Psoas muscle (tissue), 8 donors: ENCODE results near the gene MAP1LC3B. TPM values are rescaled to one million over a fixed set of nuclear protein-coding genes. Genes with fewer than 3 reads are reported as not detected.

Experiments
- ATAC-seq, 4 donors: fragments of 200-7000 bp; cut with Tn5 transposase; one replicate each; pipeline ENCODE4 v1.9.1; 2020; ENCODE audit warnings: moderate library complexity in 3 of 4, mild to moderate bottlenecking in 2 of 4
- DNase-seq, 2 donors: peaks; one replicate each; pipeline ENCODE4 v3.0.0-alpha.2; 2020
- H3K27ac ChIP-seq: fragments of 200-600 bp; one replicate; pipeline ENCODE4 v1.8.0; 2022
- H3K27me3 ChIP-seq, 3 donors: fragments of 200-600 bp in 1 of 3; one replicate each; pipeline versions ENCODE4 v1.6.1 to v1.8.0; 2013 to 2022; ENCODE audit warnings: low read length in 2 of 3, mild to moderate bottlenecking in 2 of 3, moderate library complexity in 1 of 3; ENCODE audit not compliant: insufficient read depth in 3 of 3
- H3K36me3 ChIP-seq, 2 donors: fragments of 200-600 bp in 1 of 2; one replicate each; pipeline versions ENCODE4 v1.6.1 to v1.8.0; 2013 to 2022; ENCODE audit warnings: low read depth in 1 of 2, mild to moderate bottlenecking in 1 of 2, moderate library complexity in 1 of 2; ENCODE audit not compliant: insufficient read depth in 1 of 2
- H3K4me1 ChIP-seq: fragments of 200-600 bp; one replicate; pipeline ENCODE4 v1.8.0; 2022
- H3K4me3 ChIP-seq: fragments of 200-600 bp; one replicate; pipeline ENCODE4 v1.8.0; 2022; ENCODE audit warnings: mild to moderate bottlenecking
- H3K9me3 ChIP-seq: fragments of 200-600 bp; one replicate; pipeline ENCODE4 v1.8.0; 2022
- WGBS, 3 donors: extraction: QIAGEN DNeasy Blood & Tissue Kit; methylation state at CpG; one replicate each; pipeline versions ENCODE4 v1.1.6 to v1.1.7; 2013; 5-methylcytosine and 5-hydroxymethylcytosine counted together
- intact Hi-C, 2 donors: fragments of 100-400 bp; cut with DNase I; formaldehyde crosslinking; loops; one replicate each; pipeline versions ENCODE4 v1.11.0 to v1.14.2; 2022
- polyA plus RNA-seq, 3 donors: library from polyadenylated mRNA; stranded (reverse); fragments of 200-250 nt; gene quantifications; one replicate each; pipeline ENCODE4 v1.2.3, GENCODE V29; 2013
- total RNA-seq, 4 donors: library from RNA; stranded (reverse); fragmentation: NEBNext Ultra II Directional in 2 of 4; extraction: Animal tissue kit (Norgen Biotek cat#: 25700) in 2 of 4; gene quantifications; one replicate each; pipeline versions ENCODE4 v1.2.1 to v1.2.4, GENCODE V29; 2021 to 2023
- TF ChIP-seq, protein P1 (sequence below): fragments of 200-600 bp; IDR thresholded peaks from one replicate; pipeline ENCODE4 v1.8.0; 2022; ENCODE audit warnings: antibody characterized with exemption
- donor health status: healthy with polysubstance abuse.
- donor health status: DM: no; HTN: no; CAD: no; lungs with moderate emphysema.
- donor health status: Bipolar disorder and iron deficiency.
- donor health status: healthy.
- donor health status: DM: yes; HTN: yes; CAD: no.
- donor health status: DM: no; HTN: no; CAD: no.
- donor health status: DM: no; HTN: no; CAD: no.
- donor health status: DM: yes; HTN: yes; CAD: no.

The MAP1LC3B gene
- total and polyA plus RNA-seq, 7 donors = 114 to 189 (median 158) TPM

- H3K36me3 ChIP-seq = peaks cover 0 to 79% of the 10 kb centered on the region in 2 donors
- no peak overlapping the region for H3K4me3 ChIP-seq
- WGBS, 3 donors = 93 to 96% (median 95%) methylated on average over 25 of the region's 25 CpGs
- no peak overlapping the region for H3K27ac ChIP-seq
- ATAC-seq (no peak), DNase-seq (no peak)
- H3K9me3 ChIP-seq = no peaks in the 10 kb centered on the region
- intact Hi-C loops = loop anchor here in 1 of 2 donors (5.0 kb wide), 2 partner anchors 151 to 216 kb away; no protein-coding TSS in a partner anchor
- TF ChIP-seq, protein P1, sequence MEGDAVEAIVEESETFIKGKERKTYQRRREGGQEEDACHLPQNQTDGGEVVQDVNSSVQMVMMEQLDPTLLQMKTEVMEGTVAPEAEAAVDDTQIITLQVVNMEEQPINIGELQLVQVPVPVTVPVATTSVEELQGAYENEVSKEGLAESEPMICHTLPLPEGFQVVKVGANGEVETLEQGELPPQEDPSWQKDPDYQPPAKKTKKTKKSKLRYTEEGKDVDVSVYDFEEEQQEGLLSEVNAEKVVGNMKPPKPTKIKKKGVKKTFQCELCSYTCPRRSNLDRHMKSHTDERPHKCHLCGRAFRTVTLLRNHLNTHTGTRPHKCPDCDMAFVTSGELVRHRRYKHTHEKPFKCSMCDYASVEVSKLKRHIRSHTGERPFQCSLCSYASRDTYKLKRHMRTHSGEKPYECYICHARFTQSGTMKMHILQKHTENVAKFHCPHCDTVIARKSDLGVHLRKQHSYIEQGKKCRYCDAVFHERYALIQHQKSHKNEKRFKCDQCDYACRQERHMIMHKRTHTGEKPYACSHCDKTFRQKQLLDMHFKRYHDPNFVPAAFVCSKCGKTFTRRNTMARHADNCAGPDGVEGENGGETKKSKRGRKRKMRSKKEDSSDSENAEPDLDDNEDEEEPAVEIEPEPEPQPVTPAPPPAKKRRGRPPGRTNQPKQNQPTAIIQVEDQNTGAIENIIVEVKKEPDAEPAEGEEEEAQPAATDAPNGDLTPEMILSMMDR = no peak
- no peaks in the 10 kb centered on the region for H3K27me3 ChIP-seq
- no peaks in the 10 kb centered on the region for H3K4me1 ChIP-seq
Observed at GRCh38 chr16:87421003-87421912, 29.1 kb downstream of the MAP1LC3B start.

- intact Hi-C loops = loop anchor here in 1 of 2 donors (5.0 kb wide), 2 partner anchors 150 to 215 kb away; no protein-coding TSS in a partner anchor
- H3K36me3 ChIP-seq = peaks cover 0 to 71% of the 10 kb centered on the region in 2 donors
- DNase-seq (no peak), ATAC-seq (no peak)
- no peaks in the 10 kb centered on the region for H3K9me3 ChIP-seq
- no peaks in the 10 kb centered on the region for H3K27me3 ChIP-seq
- H3K4me3 ChIP-seq = no peak overlapping the region
- H3K4me1 ChIP-seq = no peaks in the 10 kb centered on the region
- 96% methylated on average over 11 of the region's 11 CpGs for WGBS, 3 donors
- H3K27ac ChIP-seq = no peak overlapping the region
- TF ChIP-seq, protein P1 = no peak
Observed at GRCh38 chr16:87422106-87422505, 30.0 kb downstream of the MAP1LC3B start.

GRCh38 chr16:87423429-87423828, 31.3 kb downstream of the MAP1LC3B start:
- H3K27ac ChIP-seq = no peak overlapping the region
- peaks cover 0 to 58% of the 10 kb centered on the region in 2 donors for H3K36me3 ChIP-seq
- H3K27me3 ChIP-seq = no peaks in the 10 kb centered on the region
- no peaks in the 10 kb centered on the region for H3K9me3 ChIP-seq
- intact Hi-C loops = loop anchor here in 1 of 2 donors (5.0 kb wide), 2 partner anchors 149 to 214 kb away; no protein-coding TSS in a partner anchor
- H3K4me3 ChIP-seq = no peak overlapping the region
- no peak for ATAC-seq
- no peaks in the 10 kb centered on the region for H3K4me1 ChIP-seq
- DNase-seq = no peak
- TF ChIP-seq, protein P1 = no peak
- 95 to 97% (median 96%) methylated on average over 15 of the region's 15 CpGs for WGBS, 3 donors

GRCh38 chr16:87424266-87424665, 32.1 kb downstream of the MAP1LC3B start:
- no peak overlapping the region for H3K4me3 ChIP-seq
- H3K27me3 ChIP-seq = no peaks in the 10 kb centered on the region
- WGBS, 3 donors = 80 to 81% (median 81%) methylated on average over 12 of the region's 12 CpGs
- peaks cover 0 to 54% of the 10 kb centered on the region in 2 donors for H3K36me3 ChIP-seq
- TF ChIP-seq, protein P1 = no peak
- no peaks in the 10 kb centered on the region for H3K4me1 ChIP-seq
- no peaks in the 10 kb centered on the region for H3K9me3 ChIP-seq
- DNase-seq = no peak
- H3K27ac ChIP-seq = no peak overlapping the region
- no peak for ATAC-seq
- intact Hi-C loops = loop anchor here in 1 of 2 donors (5.0 kb wide), 2 partner anchors 148 to 213 kb away; no protein-coding TSS in a partner anchor
